ENCODE measurements around the gene MRPL54.

DNA sequence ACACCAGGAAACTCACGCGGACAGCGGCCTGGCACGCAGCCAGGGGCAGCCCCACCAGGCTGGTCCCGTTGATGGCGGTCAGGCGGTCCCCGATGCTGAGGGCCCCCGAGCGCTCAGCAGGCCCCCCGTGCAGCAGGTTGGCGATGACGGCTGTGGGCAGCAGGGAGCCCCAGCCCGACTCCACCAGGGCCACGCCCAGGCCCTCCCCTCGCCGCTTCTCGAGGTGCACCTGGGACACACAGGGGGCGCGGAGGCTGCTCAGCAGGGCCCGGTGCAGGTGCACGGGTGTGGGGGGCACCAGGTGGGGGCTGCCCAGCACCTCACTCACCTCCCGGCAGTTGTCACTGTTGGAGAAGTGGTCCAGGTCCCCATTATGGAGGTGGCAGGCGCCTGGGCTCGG is 10.0 kb upstream of the MRPL54 start:
- TF ChIP-seq, protein P1, sequence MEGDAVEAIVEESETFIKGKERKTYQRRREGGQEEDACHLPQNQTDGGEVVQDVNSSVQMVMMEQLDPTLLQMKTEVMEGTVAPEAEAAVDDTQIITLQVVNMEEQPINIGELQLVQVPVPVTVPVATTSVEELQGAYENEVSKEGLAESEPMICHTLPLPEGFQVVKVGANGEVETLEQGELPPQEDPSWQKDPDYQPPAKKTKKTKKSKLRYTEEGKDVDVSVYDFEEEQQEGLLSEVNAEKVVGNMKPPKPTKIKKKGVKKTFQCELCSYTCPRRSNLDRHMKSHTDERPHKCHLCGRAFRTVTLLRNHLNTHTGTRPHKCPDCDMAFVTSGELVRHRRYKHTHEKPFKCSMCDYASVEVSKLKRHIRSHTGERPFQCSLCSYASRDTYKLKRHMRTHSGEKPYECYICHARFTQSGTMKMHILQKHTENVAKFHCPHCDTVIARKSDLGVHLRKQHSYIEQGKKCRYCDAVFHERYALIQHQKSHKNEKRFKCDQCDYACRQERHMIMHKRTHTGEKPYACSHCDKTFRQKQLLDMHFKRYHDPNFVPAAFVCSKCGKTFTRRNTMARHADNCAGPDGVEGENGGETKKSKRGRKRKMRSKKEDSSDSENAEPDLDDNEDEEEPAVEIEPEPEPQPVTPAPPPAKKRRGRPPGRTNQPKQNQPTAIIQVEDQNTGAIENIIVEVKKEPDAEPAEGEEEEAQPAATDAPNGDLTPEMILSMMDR (IDR thresholded peaks at IDR 0.05; ENCODE audit: poor library complexity, severe bottlenecking): no peak
- TF ChIP-seq TAF1 (IDR thresholded peaks at IDR 0.05; ENCODE audit: low read depth) (no peak), POLR2AphosphoS5 (IDR thresholded peaks at IDR 0.05) (no peak), SMC3 (conservative IDR thresholded peaks at IDR 0.05; ENCODE audit: poor library complexity) (no peak), EP300 (conservative IDR thresholded peaks at IDR 0.05; ENCODE audit: poor library complexity, severe bottlenecking) (no peak), EZH2 (IDR thresholded peaks at IDR 0.05; ENCODE audit: borderline replicate concordance, insufficient read depth, low read length, poor library complexity, severe bottlenecking) (no peak), RAD21 (conservative IDR thresholded peaks at IDR 0.05) (no peak)

Measured in neural cell (in vitro differentiated cells).